AG08395 (cell line): ENCODE measurements around the gene ASB13.
A peak's percentile ranks its signal among the peaks of the same experiment; 100 is the strongest.
"Not testable (repeated sequence)": the region's sequence is repeated elsewhere in the genome, so short reads cannot be mapped to it uniquely, and the experiment has no call there.

Experiments used
- DNase-seq: peaks from one replicate; pipeline ENCODE4 v3.0.0; 2012; ENCODE audit warnings: mixed read lengths, low spot score

Gene ASB13

DNA sequence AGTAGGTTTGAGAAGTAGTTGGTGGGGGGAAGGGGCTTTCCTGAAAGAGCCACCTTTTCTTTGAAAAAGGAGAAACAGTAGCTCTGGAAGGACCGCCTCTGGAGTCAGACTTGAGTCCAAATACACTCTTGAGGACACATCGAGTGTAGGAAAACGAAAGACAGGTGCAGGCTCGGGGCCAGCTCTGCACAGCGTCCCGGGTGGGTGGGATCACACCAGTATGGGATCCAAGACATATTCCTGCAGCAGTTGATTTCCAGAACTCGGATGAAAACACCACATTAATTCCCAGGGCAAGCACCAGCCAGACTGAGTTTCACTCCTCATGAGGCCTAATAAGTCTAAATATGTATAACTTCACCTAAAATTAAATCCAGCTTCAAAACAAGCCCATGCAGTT, 61.4 kb downstream of the ASB13 start:
- no peak for DNase-seq

DNA sequence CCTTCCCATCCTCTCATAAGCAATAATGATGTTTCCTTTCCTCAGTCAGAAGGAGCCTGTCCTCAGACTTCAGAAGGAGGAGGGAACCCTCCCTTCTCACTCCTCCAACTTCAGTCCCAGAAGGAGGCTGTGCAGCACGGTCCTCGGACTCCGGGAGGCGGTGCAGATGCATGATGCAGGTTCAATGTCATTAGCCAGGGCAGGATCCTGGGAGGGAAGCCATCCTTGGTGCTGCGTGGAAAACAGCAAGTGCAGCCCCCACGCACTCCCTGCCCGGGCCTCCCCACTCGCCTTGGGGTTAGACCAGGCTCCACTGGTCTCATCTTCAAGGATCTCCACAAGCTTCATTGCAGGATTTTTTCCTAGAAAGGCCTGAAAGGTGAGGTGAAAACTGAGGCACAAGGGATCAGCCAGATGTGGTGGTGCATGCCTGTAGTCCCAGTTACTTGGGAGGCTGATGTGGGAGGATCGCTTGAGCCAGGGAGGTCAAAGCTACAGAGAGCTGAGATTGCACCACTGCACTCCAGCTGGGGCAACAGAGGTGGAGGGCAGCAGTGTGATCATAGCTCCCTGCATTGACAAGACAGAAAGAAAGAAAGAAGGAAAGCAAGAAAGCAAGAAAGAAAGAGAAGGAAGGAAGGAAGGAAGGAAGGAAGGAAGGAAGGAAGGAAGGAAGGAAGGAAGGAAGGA, 62.0 kb downstream of the ASB13 start:
- DNase-seq = no peak

DNA sequence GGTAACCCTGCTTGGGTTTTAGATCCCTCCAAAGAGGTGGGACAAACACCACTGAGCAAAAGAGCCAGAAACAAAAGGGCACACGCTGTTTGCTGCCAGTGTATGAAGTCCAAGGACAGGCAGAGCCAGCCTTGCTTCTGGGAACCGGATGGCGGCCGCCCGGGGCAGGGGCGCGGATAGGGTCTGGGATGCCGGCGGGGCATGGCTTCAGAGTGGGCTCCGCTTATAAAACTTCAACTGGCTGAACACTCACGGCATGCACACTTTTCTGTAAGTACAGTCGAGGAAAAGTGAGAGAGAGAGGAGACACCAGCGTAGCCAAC, 62.6 kb downstream of the ASB13 start:
- DNase-seq = no peak

DNA sequence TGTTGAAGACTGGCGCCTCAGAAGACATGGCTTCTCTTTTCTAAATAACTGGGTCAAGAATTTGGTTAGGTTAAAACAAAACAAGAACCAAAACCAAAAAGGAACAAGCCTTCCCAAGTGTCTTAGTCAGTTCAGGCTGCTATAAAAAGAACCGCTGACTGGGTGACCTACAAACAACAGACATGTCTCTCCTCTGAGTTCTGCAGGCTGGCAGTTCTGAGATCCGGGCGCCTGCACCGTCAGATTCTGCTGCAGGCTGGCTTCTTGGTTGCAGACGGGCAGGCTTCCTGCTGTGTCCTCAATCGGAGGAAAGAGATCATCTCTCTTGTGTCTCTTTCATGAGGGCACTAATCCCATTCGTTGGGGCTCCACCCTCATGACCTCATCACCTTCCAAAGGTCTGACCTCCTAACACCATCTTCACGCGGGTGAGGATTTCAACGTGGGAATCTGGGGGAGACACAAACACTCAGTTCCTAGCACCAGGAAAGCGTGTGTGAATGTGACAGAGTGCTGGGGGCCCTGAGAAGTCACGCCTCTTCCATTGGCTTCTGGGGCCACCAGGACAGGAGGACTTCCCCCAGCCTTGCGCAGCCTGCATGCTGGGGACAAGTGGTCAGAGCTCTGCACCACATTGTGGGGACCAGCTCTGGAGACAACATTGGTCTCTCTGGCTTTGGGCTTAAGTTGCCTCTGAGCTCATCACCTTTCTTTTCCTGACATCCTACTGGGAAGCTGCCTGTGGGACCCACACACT, 63.1 kb downstream of the ASB13 start:
- no peak for DNase-seq

DNA sequence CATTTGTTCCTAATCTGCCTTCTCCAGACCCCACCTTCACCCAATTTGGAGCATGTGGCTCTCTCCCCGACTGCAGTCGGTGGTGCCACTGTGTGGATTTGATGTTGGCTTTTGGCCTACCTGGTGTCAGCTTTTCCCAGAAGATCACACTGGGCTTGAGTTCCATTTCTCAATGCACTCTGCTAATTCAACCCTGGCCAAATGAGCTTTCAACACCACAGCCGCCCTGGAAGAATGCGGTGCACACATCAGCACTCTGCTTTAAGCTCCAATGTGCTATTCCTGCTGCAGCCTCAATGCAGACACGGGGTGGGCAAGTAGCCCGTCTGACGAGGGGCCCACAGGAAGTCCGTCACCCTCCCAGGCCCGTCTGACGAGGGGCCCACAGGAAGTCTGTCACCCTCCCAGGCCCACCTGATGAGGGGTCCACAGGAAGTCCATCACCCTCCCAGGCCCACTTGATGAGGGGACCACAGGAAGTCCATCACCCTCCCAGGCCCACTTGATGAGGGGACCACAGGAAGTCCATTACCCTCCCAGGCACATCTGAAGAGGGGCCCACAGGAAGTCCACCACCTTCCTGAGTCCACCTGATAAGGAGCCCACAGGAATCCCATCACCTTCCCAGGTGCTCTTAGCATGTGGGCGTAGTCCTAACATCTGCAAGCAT, 64.4 kb downstream of the ASB13 start:
- DNase-seq = no peak

DNA sequence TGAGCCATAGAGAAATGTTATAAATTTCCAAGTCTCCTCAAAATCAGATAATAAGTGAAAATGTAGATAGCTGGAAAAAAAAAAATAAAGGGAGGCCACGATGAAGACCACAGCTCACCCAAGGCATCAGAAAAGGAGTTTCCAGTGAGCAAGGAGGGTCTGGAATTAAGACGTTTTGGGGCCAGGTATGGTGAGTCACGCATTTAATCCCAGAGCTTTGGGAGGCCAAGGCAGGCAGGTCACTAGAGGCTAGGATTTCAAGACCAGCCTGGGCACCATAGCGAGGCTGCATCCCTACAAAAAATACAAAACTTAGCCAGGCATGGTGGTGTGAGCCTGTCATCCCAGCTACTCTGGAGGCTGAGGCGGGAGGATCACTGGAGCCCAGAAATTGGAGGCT, 65.5 kb downstream of the ASB13 start:
- no peak for DNase-seq

DNA sequence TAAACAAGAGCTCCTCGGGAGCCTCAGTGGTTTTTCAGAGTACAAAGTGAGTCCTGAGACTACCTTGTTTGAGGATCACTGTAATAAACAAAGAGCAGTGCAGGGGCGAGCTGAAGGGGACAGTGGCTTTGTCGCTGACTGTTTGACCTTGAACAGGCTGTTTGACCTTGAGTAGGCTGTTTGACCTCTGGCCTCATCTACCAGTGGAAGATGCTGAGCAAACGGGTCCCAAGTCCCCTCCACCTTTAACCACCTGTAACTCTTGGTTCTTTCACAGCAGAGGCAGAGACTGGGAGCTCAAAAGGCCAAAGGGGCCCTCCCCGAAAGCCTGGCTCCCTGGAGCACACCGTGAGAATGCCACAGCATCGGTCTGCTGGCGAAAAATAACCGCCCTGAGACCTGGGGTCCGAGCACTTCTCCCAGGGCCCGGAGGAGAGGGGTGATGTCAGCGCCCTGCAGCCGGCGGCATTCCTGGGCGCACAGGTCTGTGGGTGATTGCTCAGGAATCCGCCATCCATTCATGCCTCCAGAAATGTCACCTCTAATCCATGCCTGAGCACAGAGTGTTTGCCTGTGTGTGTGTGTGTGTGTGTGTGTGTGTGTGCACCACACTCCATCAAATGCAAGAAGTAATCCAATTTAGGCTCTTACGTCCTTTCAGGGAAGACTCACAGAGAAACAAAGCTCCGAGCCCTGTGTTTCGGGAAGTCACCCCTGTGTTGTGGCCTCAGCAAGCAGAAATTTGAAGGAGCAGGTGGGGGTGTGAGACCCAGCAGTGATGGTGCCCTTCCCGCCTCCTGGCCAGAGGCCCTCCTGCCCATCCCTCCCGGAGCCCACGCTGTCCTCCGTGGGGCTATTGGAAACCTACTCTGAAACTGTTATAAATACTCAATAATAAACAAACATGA, 66.5 kb downstream of the ASB13 start:
- no peak for DNase-seq

DNA sequence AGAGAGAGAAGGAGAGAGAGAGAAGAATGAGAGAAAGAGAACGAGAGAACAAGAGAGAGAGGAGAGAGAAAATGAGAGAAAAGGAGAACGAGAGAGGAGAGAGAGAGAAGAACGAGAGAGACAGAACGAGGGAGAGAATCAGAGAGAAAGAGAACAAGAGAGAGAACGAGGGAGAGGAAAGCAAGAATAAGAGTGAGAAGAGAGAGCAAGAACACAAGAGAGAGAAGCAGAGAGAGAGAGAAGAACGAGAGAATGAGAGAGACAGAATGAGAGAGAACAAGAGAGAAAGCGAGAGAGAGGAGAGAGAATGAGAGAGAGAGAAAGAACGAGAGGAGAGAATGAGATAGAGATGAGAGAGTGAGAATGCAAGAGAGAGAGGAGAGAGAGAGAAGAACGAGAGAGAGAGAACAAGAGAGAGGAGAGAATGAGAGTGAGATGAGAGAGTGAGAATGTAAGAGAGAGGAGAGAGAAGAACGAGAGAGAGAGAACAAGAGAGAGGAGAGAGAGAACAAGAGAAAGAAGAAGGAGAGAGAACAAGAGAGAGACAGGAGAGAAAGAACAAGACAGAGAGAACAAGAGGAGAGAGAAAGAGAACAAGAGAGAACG, 68.2 kb downstream of the ASB13 start:
- no peak for DNase-seq

DNA sequence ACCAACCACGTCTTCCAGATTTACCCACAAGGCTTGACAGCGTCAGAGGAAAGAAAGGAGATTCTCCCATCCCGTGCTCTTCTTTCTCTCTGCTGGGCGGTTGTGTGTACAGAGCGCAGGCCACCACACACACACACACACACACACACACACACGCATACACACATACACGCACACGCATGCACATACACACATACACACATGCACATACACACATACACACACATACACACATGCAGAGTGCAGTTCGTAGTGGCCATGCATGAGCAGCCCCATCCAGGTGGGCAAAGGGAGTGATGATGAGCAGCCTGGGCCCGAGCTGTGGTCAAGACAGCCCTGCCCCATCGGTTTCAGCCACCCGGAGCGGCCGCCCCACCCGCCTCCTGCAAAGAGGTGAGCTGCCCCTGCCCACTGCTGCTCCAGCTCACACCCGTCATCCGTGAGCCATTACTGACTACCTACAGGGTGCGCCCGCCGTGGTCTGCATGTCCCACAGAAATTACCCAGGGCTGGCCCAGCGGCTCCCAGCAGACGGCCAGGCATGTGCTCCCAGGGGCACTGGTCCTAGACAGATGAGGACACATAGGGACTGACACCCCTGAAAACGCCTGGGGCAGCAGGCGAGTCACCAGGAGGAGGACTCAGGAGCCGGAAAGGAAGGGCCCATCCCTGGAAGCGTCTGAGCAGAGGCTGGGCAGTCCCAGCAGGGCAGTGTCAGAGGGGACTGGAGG, 69.6 kb downstream of the ASB13 start:
- DNase-seq = peak; percentile 44

DNA sequence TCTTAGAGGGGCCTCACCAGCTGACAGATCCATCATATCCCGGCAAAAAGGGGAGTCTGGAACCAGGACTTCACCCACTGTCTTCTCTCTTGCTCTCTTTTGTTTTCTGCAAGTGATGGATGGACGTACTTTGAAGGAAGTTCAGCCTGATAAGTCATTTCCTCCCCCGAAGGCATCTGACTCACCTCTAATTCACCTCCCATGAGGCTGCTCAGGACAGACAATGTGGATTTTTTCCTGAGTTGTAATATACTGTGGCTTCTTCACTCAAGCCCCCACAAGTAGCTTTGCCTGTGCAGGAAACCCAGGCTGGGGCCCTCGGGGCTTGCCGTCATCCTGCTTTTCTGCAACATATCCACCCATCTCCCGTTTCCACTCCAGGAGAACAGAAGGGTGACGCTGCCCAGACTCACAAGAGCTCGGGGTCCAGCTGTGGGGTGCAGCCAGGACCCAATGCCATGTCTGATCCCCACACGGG, 70.4 kb downstream of the ASB13 start:
- peak; percentile 82 for DNase-seq

DNA sequence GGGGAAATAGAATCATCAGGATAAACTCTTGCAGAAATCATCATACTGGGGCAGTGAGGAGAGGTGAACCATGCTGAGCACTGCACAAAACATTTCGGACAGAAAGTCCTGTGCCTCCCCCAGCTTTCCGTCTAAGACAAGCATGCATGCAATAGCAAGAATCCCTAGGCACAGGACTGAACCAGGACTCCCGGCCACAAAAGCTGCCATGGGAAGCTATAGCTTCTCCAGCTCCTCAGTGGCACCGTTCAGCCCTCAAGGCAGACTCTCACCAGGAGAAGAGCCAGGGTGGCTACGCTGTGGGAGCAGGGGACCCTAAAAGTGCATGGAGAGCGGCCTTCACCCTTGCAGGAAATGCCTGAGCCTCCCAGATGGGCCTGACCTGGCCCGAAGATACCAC, 70.8 kb downstream of the ASB13 start:
- no peak for DNase-seq

DNA sequence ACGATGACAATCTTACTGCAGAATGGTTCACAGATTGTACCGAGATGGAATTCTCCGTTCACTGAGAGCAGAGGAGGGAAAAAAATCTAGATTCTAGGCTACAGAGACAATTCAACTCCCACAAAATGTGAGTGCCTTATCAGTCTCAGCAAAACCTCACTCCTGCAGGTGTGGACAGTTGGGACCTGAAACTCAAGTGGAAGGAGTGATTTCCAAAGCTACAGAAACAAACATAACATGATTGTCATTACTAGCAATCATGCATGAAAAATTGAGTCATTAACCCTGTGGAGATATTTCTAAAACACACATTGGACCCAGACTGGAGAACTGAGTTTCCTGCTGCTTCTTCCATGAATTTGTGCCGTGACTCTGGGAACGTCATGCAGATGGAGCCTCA, 71.3 kb downstream of the ASB13 start:
- no peak for DNase-seq

DNA sequence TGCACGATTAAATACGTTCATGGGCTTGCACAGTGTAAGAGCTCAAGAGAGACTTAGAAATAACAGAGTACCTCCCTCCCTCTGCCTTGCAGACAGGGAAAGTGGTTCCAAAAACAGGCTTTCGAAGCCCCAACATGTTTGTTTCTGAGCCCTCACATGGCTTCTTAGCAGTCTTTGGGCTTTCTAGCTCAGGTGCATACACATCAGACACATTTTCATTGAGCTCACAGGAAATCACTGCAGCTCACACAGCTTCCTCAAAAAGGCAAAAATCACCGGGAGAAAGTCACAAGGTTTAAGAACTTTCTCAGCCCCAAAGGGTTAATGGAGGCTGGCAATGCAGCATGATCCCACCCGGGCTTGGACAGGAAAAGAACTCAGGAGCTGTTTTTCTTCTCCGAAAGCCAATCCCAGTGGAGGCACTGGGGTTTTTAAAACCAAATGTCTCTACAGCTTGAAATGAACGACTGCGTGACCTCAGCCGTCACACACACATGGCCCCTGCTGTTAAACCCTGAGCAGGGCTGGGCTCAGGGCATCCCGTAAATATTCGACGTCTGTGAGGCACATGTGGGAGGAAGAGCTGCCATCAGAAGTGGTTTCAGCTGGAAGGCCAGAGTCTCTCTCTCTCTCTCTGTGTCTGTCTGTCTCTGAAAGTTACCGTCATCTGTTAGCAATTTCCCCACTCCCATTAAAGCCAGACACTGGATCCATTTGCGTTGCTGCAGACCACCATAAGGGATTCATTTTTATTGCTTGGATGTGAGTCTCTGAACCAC, 71.9 kb downstream of the ASB13 start:
- peak; percentile 75 for DNase-seq

DNA sequence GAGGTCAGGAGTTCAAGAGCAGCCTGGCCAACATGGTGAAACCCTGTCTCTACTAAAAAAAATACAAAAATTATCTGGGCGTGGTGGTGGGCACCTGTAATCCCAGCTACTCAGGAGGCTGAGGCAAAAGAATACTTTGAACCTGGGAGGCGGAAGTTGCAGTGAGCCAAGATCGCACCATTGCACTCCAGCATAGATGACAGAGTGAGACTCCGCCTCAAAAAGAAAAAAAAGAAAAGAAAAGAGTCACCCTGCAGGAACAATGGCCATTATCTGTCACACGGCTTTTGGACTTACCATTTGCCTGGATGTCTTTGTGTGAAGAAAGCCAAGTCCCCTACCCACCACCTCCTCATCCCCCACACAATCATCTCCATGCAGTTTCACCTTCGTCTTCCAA, 73.0 kb downstream of the ASB13 start:
- not testable (repeated sequence) for DNase-seq

DNA sequence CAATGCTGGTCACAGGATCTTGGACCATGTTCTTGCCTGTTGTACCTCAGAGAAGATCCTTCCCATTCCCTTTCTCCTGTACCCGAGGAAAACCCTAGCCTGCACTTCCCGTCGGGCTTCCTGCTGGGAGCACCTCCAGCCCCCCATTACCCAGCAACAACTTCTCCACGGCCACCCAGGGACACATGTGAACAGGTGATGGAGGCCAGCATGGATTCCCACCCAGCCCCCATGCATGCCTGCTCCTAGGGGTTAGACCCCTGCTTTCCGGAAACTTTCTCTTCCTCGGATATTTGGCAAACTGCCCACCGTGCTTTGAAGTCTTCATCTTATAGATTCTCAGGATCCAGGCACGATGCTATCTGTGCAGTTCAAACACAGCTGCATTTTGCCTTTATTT, 74.3 kb downstream of the ASB13 start:
- no peak for DNase-seq

DNA sequence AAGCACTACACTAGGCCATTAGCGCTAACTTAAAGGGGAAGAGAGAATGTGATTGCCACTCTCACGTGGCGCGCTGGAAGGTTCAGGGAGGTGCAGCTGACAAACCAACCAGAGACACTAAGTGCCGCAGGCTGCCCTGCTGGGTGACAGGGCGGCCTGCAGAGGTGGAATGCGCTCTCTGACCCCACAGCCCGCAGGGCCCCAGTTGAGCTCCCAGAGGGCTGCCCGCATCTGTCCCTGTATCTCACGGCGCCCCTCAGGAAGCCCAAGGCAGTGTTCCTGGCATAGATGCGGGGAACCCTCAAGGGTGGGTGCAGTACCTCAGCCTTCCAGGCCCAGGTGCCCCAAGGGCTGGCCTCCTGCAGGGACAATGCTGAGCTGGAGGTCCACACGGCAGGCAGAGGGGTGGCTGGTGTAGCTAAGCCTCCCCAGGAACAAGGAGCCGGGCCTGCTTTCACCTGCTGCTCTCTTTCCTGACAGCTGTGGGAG, 75.0 kb downstream of the ASB13 start:
- DNase-seq = no peak

DNA sequence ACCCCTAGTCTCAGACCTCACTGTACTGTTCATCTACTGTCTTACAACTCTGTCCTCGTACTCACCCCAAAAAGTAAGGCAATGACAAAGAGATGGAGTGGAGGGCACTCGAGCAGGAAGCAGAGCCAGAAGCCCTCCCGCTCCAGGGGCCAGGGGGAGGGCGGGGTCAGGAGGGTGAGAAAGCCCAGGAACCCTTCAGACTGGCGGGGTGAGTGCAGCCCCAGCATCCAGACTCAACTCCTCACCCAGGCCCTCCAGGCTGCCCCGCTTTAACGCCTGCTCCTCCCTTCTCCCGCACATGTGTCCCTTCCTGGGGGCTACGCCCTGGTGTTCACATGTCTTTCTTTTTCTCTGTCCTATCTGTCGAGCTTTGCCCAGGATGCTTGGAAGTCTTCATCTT, 75.6 kb downstream of the ASB13 start:
- DNase-seq = no peak

DNA sequence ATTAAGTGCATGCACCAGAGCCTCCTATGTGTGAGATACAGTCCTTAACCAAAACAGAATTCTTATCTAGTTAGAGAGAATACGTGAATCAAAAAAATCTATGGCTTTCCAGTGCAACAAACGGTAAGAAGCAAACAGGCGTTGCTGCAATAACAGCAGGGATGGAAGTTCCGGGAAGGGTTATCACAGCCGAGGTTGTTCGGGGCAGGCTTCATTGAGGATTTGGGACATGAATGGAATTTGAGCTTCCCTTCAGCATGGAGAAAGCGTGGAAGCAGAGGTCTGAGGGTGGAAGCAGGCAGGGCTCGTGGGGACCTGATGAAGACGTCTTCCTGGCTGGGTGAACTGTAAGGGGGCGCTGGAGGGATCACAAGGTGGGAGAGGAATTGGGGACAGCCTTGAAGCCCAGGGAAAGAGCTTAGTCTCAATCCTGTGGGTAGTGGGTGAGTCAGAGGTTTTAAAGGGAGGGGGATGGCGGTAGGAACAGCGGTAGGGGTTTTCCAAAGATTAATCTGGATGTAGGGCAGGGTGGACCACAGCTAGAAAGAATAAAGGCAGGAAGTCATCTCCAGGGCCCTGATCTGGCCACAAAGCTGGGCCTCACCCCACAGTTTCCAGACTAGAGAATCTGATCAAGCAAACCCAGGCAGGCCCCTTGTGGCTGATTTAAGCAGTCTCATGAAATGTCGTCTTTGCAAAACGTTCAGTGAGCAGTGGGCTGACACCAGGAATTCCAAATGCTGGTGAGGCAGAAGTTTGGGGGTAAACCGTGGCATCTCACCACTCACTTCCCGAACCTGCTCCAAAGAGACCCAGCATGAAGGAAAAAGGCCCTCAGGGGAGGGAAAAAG, 76.5 kb downstream of the ASB13 start:
- DNase-seq = peak; percentile 55

DNA sequence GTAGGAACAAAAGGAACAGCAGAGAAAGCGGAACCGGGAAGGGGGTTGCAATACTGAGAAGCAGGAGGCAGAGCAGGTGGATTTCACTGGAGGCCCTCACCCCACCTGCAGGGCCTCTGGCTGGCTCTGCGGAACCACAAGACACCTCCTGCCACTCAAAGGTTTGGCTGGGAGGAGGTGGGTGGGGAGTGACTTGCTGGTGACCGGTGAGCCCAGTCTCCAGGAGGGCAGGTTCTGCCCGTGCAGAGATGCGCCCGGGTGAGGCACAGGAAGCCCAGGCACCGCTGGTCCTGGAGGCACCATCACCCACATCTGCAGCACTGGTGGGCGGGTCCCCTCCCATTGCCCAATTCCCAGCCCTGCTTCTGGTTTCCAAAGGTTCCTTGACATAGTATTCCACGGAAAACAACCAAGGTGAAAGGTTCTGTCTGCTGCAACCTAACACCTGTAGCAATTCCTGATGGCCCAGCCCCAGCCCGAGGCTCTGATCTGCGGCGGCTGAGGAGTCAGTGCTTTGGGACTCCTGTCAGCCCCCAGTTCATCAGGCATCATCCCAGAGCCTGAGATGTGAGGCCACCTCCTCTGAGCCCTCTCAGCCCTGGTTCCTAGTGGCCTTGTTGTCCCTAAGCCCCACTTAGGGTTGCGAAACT, 77.3 kb downstream of the ASB13 start:
- DNase-seq = no peak
